GM12891 (cell line): ENCODE results near the gene PELI1.

Experiments
- POLR2A ChIP-seq: IDR thresholded peaks from 2 replicates; pipeline ENCODE4 v1.6.1; 2011; ENCODE audit warnings: low read depth, low read length, control low read depth
- POLR2AphosphoS5 ChIP-seq: IDR thresholded peaks from 2 replicates; pipeline ENCODE4 v1.6.1; 2011; ENCODE audit warnings: low read depth, low read length, control low read depth
- POU2F2 ChIP-seq: IDR thresholded peaks from 2 replicates; pipeline ENCODE4 v1.6.1; 2011; ENCODE audit warnings: low read depth, mild to moderate bottlenecking, control low read depth, low read length, moderate library complexity

DNA sequence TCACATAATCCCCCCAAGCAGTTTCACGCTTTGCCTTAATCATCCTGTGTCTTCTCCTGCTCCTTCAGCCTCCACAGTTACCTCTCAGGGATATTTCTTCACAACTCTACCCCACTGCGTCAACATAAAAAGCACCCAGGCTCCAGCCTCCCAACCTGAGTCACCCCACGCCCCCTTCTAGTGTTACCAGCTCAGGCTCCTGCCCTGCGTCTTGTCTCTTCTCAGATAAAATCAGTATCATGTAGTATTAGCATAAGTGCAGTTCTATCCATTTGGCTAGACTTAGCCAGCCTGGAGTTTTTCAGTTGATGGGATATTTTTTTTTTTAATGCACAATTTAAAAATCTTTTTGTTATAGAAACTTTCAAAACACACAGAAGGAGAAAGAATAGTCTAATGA lies 9.6 kb upstream of the PELI1 start:
- TF ChIP-seq POU2F2 = no peak
- no peak for TF ChIP-seq POLR2A
- TF ChIP-seq POLR2AphosphoS5 = no peak
